WI38 (cell line): Measurements from ENCODE around the gene FZR1.
A peak's percentile ranks its signal among the peaks of the same experiment; 100 is the strongest.

Experiments used
- H3K4me3 ChIP-seq: 2 replicates; pipeline ENCODE4 v1.5.1; 2011; ENCODE audit warnings: low read depth, mild to moderate bottlenecking, control low read depth, low read length
- CTCF ChIP-seq: IDR thresholded peaks from 2 replicates; pipeline ENCODE4 v1.5.1; 2012; ENCODE audit warnings: low read depth, mild to moderate bottlenecking, control low read depth, low read length

Gene FZR1

GRCh38 chr19:3585301-3586126, 79.4 kb downstream of the FZR1 start, which contains the start of gene GIPC3:
GIPC3 (plus strand) TSS chr19:3585478; CDS start chr19:3585598, 120 bp downstream.
- no peak for TF ChIP-seq CTCF
- H3K4me3 ChIP-seq, result no peak within 1 kb of the TSS

GRCh38 chr19:3586127-3586626, 80.1 kb downstream of the FZR1 start:
- peak; percentile 25; the same call in 1 of the 2 replicates for TF ChIP-seq CTCF
- H3K4me3 ChIP-seq, result no peak overlapping the region

- TF ChIP-seq CTCF, result no peak
- H3K4me3 ChIP-seq, result no peak overlapping the region
Observed at GRCh38 chr19:3586707-3587346, 80.7 kb downstream of the FZR1 start.
